HepG2 (cell line): Measurements from ENCODE around the gene SETD7. TPM values are rescaled to one million over a fixed set of nuclear protein-coding genes. Genes with fewer than 3 reads are reported as not detected.

Experiments used
- ADNP ChIP-seq: sonication (generic); formaldehyde crosslinking; IDR thresholded peaks from 2 replicates; pipeline ENCODE4 v1.4.0; 2020; ENCODE audit warnings: missing genetic modification reagents
- ATF5 ChIP-seq: sonication (generic); formaldehyde crosslinking; IDR thresholded peaks from 2 replicates; pipeline ENCODE4 v1.4.0; 2020; ENCODE audit warnings: mild to moderate bottlenecking, low read depth, missing genetic modification reagents
- ETV5 ChIP-seq: IDR thresholded peaks from 2 replicates; pipeline ENCODE4 v1.6.1; 2018; ENCODE audit warnings: missing biosample characterization, missing genetic modification reagents, inconsistent platforms, borderline replicate concordance
- FOXP4 ChIP-seq: sonication (generic); formaldehyde crosslinking; IDR thresholded peaks from 2 replicates; pipeline ENCODE4 v1.4.0; 2020; ENCODE audit warnings: missing genetic modification reagents
- GPBP1L1 ChIP-seq: sonication (generic); formaldehyde crosslinking; IDR thresholded peaks from 2 replicates; pipeline ENCODE4 v1.5.0; 2020; ENCODE audit warnings: mild to moderate bottlenecking, missing genetic modification reagents
- JUND ChIP-seq: sonication (generic); formaldehyde crosslinking; IDR thresholded peaks from 2 replicates; pipeline ENCODE4 v1.8.0; 2022; ENCODE audit warnings: mild to moderate bottlenecking, missing genetic modification reagents
- KMT2B ChIP-seq: IDR thresholded peaks from 2 replicates; pipeline ENCODE4 v1.6.1; 2016; ENCODE audit warnings: missing genetic modification reagents, missing compliant biosample characterization
- MIXL1 ChIP-seq: IDR thresholded peaks from 2 replicates; pipeline ENCODE4 v1.6.1; 2016
- NFATC3 ChIP-seq: sonication (generic); formaldehyde crosslinking; IDR thresholded peaks from 2 replicates; pipeline ENCODE4 v1.5.1; 2020; ENCODE audit warnings: mild to moderate bottlenecking, missing genetic modification reagents
- PTBP1 ChIP-seq: fragments of 200-400 bp; formaldehyde crosslinking; IDR thresholded peaks from 2 replicates; pipeline ENCODE4 v1.6.1; 2018; ENCODE audit warnings: low read length, low read depth; ENCODE audit not compliant: poor library complexity, severe bottlenecking
- RNF2 ChIP-seq: fragments of 450-650 bp; conservative IDR thresholded peaks from 2 replicates; pipeline ENCODE4 v1.6.1; 2016; ENCODE audit warnings: low read depth
- SP4 ChIP-seq: sonication (generic); formaldehyde crosslinking; IDR thresholded peaks from 2 replicates; pipeline ENCODE4 v1.8.1; 2023; ENCODE audit warnings: mild to moderate bottlenecking, missing genetic modification reagents
- SYNCRIP ChIP-seq: fragments of 200-400 bp; formaldehyde crosslinking; IDR thresholded peaks from 2 replicates; pipeline ENCODE4 v1.6.1; 2018; ENCODE audit warnings: mild to moderate bottlenecking, low read depth, low read length; ENCODE audit not compliant: insufficient read depth
- TMF1 ChIP-seq: sonication (generic); formaldehyde crosslinking; IDR thresholded peaks from 2 replicates; pipeline ENCODE4 v1.8.1; 2022; ENCODE audit warnings: low read depth, missing genetic modification reagents
- TRIM24 ChIP-seq: sonication (generic); formaldehyde crosslinking; IDR thresholded peaks from 2 replicates; pipeline ENCODE4 v1.8.0; 2022; ENCODE audit warnings: mild to moderate bottlenecking, missing genetic modification reagents
- ZBED4 ChIP-seq: sonication (generic); formaldehyde crosslinking; IDR thresholded peaks from 2 replicates; pipeline ENCODE4 v1.4.0; 2020; ENCODE audit warnings: missing genetic modification reagents, borderline replicate concordance
- ZBTB39 ChIP-seq: sonication (generic); formaldehyde crosslinking; IDR thresholded peaks from 2 replicates; pipeline ENCODE4 v1.5.0; 2020; ENCODE audit warnings: missing genetic modification reagents
- ZBTB42 ChIP-seq: sonication (generic); formaldehyde crosslinking; IDR thresholded peaks from 2 replicates; pipeline ENCODE4 v1.5.0; 2020; ENCODE audit warnings: mild to moderate bottlenecking, missing genetic modification reagents
- ZNF570 ChIP-seq: sonication (generic); formaldehyde crosslinking; IDR thresholded peaks from 2 replicates; pipeline ENCODE4 v1.4.0; 2020; ENCODE audit warnings: mild to moderate bottlenecking, missing genetic modification reagents, borderline replicate concordance
- ZNF660 ChIP-seq: sonication (generic); formaldehyde crosslinking; IDR thresholded peaks from 2 replicates; pipeline ENCODE4 v1.5.1; 2020; ENCODE audit warnings: mild to moderate bottlenecking, low read depth, missing genetic modification reagents, borderline replicate concordance
- polyA plus RNA-seq, 8 experiments: library from polyadenylated mRNA; depleted of rRNA in 3 of 8; stranded (reverse) in 7 of 8; unstranded in 1 of 8; fragments of >200 nt; fragmentation: Illumina TruSeq in 4 of 8; extraction: Trizol in 4 of 8; gene quantifications; 2 replicates each; pipeline versions ENCODE4 v1.2.1 to v1.2.3, GENCODE V29; 2011 to 2016; ENCODE audit warnings: low read depth in 4 of 8, missing spikeins in 1 of 8, mixed read lengths in 1 of 8; ENCODE audit not compliant: insufficient read depth in 1 of 8
- total RNA-seq, 5 experiments: library from RNA; depleted of rRNA; stranded (reverse); fragments of >200 nt; fragmentation: Illumina TruSeq; extraction: Trizol; gene quantifications; 2 replicates each; pipeline ENCODE4 v1.2.3, GENCODE V29; 2016; ENCODE audit warnings: low read depth in 1 of 5

SETD7 gene
- total and polyA plus RNA-seq, 2 of the 13 experiments (the other 11 are each of a cell fraction or from before 2014, with no cell fraction given): 0.08 to 0.22 TPM

- no peak for TF ChIP-seq ETV5
- no peak for TF ChIP-seq JUND (CRISPR knock-in tag)
- no peak for TF ChIP-seq SP4
- peak; percentile 25; the same call in 1 of the 2 replicates for TF ChIP-seq RNF2
- TF ChIP-seq ATF5 (CRISPR knock-in tag): no peak
- no peak for TF ChIP-seq PTBP1
- TF ChIP-seq ZBED4: no peak
- TF ChIP-seq ZBTB42 (CRISPR knock-in tag): no peak
- no peak for TF ChIP-seq TRIM24 (CRISPR knock-in tag)
- TF ChIP-seq ADNP: no peak
- TF ChIP-seq ZNF660: no peak
- no peak for TF ChIP-seq MIXL1 (CRISPR knock-in tag)
- no peak for TF ChIP-seq ZNF570 (CRISPR knock-in tag)
- TF ChIP-seq SYNCRIP: no peak
- no peak for TF ChIP-seq TMF1
- no peak for TF ChIP-seq FOXP4 (CRISPR knock-in tag)
- TF ChIP-seq NFATC3 (CRISPR knock-in tag): no peak
- no peak for TF ChIP-seq GPBP1L1 (CRISPR knock-in tag)
- TF ChIP-seq KMT2B (CRISPR knock-in tag): no peak
- TF ChIP-seq ZBTB39 (CRISPR knock-in tag): 0 out of 2 replicates have a peak, but pooled peaks have one; percentile 51
Measured at GRCh38 chr4:139554893-139555704, 920 bp downstream of the SETD7 start (continued).
